ENCODE results near the gene CHST2.

The CHST2 gene

DNA sequence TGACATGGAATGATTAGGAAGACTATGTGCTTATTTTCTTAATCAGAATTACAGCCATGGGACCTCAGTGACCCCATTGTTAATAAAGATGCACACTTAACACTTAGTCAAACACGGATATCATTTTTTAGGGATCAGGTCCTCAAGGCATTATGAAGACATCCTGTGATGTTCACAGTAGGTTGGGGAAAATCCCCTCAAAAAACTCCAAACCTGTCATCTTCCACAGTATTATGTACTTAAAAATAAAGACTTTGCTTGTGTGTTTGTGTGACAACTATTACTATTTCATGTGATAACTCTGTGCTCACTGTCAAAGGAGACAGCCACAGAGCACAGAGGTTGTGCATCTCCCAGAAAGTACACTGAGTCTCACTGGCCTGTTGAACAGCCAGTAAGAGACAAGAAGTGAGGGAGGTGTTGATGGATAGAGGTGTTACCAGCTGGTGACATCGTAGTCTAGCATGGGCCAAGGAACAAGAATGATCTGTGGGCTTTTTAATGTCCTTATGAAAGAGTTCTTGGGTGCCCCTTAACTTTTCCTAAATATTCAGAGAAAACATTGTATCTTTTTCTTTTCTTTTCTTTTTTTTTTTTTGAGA, 18.0 kb downstream of the CHST2 start:
- DNase-seq, result no peak

DNA sequence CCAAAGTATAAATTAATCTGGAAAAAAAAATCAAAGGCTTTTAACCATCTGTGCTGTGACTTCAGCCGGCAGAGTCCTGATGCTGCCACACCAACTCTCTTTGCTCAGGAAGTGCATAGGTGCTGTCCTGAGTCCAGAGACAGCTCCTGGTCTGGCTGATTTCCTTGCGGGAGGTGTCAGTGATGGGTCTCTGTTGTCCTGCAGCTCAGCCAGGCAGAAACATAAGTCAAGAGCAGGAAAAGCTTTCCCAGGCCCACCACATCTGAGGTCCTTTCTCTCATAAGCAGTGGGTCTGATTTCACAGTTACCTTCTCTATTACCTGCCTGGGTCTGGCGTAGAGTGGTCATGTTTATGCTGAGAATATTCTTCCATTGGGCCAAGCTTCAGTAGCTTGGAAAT, 19.4 kb downstream of the CHST2 start:
- no peak for DNase-seq

DNA sequence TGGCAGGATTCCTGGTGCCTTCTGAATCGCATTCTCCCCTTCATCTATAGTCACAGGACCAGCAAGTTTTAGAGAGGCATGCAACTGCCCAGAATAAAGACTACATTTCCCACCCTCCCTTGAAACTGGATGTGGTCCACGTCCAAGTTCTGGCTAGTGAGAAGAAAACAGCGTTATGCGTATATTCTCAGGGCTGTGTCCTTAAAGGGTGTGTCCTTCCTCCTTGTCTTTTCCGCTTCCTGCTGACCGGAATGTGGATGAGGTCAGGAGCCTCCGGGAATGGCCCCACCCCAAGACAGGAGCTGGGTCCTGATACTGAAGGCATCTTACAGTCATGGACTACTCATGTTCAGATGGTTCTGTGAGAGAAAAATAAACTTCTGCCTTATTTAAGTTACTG, 20.2 kb downstream of the CHST2 start:
- no peak for DNase-seq

DNA sequence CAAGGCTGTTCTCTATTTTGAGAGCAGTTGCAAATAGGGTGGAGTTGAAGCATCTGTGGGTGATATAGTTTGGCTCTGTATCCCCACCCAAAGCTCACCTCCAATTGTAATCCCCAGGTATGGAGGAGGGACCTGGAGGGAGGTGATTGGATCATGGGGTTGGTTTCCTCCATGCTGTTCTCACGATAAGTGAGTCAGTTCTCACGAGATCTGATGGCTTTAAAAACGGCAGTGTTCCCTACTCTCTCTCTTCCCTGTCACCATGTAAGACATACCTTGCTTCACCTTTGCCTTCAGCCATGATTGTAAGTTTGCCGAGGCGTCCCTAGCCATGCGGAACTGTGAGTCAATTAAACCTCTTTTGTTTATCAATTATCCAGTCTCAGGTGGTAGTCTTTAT, 21.0 kb downstream of the CHST2 start:
- DNase-seq, result no peak

DNA sequence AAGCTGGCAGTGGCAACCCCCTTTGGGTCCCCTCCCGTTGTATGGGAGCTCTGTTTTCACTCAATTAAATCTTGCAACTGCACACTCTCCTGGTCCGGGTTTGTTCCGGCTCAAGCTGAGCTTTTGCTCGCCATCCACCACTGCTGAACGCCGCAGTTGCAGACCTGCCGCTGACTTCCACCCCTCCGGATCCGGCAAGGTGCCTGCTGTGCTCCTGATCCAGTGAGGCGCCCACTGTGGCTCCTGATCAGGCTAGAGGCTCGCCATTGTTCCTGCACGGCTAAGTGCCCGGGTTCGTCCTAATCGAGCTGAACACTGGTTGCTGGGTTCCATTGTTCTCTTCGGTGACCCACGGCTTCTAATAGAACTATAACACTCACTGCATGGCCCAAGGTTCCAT, 22.8 kb downstream of the CHST2 start:
- no peak for DNase-seq

DNA sequence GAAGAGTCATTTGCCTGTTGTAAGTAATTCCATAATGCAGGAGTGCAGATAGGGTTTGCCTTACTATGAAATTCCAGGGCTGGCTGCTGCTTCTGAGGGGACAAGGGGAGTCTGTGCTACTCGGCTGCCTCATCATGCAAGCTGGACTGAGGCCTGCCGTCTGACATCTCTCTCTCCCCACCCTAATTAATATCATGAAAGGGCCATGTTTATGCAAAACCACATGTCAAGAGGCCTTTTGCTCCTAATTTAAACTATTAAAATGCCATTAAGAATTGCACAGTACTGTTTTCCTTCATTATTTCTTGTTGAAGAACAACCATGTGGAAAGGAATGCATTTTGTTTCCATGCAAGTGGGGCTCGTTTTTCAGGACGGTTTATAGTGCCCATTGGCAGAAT, 26.3 kb downstream of the CHST2 start:
- no peak for DNase-seq

DNA sequence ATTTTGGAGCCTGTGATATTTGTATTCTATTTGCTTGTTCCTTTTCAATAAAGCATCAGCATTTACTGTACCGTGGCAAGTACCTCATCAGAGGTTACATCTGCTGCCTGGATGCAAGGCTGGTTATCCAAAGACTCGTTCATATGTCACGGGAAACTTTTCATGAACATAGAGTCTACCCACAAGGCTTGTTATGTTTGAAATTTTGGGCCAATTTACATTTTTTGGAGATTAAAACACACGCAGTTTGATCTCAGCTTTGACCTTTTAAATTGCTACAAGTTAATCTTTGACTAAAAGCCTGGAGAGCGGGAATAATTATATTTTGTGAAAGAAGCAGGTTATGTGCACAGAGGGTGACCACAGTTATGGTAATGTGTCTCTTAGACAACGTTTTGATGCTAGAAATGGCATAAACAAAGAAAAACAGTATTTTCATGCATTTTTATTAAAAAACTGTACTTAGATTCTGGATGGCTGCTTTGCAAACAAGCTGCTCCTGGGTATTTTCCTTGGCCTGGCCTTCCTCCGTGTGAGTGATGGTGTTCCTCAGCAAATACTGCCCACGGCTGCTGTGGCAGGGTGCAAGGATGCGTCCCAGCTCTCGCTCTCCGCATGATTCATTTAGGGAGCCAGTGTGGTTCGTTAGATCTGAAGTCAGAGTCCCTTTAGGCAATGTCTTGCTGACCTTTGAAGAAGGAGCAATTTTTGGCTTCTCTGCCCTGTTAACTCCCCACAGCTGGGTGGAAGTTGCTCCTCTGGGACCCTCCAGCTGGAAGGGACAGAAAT, 27.1 kb downstream of the CHST2 start:
- no peak for DNase-seq

DNA sequence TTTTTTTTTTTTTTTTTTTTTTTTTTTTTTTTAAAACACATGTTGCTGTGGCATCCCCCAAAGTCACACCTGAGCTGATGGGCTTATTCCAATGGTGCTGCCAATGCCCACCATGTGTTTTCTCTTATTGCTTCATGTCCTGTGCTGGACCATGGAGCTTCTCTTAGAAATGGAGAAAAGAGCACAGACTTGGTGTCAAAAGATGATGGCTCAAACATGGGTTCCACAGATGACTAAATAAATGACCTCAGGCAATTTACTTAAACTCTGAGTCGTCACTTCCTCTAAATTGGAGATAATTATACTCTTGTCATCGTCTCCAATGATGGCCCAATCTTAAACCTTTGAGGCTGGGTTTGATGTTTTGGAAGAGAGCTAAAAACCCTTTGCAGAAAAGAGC, 28.1 kb downstream of the CHST2 start:
- peak; percentile 77 for DNase-seq

DNA sequence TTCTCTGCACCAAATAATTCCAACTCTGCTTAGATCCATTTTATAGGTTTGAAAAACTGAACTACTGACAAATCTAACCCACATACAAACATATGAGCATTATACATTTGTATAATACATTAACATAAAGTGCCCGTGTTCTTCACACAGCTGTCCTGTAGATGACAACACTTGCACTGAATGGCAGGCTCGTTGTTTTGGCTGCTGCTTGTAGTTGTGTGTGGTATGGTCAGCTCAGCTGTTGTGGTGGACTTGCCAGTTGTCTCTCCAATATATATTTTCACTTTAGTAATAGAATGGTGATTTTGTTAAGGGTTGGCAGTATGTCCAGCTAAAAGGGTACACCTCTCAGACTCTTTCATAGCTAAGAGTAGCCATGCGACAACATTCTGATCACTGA, 30.5 kb downstream of the CHST2 start:
- no peak for DNase-seq

DNA sequence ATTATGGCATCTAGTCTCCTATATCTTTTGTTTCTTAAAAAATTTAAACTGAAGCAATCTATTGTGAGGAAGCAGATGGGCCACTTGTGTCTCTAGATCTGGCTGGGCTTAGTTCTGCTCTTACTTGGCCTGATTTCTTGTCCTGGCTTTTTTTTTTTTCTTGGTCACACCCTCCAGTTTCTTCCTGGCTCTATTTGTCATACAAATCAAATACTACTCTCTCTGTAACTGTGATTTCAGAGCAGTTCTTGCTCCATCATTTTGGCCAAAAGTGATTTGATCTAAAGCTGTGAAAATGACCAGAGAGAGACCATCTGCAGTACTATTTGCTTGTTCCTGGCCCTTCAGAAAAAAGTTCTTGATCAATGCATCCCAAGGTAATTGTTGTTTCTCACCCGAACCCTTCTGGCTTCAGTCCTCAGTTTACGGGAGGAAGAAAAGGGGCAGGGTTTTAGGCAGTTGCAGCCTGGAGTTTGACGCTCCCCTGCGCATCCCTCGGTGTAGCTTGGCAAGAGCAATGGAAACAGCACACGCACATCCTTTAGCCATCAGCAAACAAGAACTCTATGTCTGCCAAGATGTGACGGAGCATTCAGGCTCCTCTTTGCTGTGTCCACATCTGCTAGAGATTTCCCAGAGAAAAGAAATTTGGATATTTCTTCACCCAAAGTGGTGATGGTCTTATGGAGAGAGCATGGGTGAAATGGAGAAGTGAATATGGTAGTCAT, 31.6 kb downstream of the CHST2 start:
- DNase-seq, result peak; percentile 40

DNA sequence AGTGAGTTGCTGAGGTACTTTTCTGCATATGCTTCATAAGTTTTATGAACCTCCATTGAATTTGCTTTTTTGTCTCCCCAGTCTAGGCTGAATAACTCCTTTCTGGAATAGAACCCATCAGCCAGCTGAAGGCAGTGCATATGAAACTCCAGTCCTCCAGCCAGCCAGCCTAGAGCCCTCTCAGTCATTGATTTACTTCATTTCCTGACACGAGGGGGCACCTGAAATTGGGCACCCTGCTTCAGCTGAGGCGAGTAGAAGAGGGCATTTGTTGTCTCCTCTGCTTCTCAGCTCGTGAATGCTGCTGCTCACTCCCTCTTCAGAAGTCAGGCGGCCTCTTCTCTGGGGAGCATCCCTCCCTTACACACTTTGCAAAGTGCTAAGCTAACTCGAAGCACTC, 32.5 kb downstream of the CHST2 start:
- DNase-seq, result no peak

DNA sequence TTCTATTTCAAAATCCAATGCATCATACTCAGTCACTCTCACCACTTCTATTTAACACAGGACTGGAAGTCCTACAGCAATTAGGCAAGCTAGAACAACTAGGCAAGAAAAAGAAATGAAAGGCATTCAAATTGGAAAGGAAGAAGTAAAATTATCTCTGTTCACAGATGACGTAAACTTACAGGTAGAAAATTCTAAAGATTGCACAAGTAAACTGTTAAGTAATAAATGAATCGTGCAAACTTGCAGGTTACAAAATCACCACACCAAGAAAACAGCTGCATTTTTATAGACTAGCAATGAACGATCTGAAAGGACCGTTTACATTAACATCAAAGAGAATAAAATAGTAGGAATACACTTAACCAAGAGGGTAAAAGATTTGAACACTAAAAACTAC, 36.2 kb downstream of the CHST2 start:
- DNase-seq, result peak; percentile 18

DNA sequence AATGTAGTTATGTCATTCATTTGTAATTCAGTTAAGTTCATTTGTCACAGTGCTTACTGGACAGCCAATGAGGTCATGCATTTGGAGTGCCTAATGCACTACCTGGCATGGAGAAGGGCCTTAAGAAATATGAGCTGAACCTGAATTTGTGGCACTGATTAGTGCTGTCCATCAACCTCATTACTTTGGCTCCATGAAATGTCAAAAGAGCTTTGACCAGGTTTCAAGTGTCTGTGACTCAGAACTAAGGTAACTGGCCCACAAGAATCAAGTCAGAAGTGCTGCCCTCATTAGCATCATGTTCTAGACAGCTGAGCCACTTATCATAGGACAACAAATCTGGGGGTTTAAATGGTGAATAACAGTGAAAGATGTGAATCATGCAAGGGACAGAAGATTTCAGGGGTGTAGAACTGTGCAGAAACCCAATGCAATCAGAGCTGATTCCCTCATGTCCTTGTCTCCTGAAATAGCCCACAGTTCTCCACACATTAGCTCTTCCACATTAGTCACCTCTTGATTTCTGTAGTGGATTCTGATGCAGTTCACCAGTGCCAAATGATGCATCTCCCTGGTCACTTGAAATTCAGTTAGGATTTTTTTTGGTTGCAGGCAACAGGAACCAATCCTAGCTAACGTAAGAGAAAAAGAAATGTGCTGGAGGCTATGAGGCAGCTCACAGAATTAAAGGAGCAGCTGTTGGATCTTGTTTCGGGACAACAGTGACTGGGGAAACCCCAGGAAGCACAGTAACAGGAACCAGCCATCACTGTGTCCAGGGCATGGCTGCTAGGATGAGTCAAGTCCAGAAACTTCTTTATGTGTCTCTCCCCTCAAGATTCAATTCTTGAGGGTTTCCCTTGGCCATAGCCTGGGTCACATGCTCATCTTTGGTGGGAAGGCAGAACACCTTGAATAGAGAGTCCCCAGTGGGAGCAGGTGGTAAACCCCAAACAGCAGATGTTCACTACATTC, 38.7 kb downstream of the CHST2 start:
- peak; percentile 84 for DNase-seq

DNA sequence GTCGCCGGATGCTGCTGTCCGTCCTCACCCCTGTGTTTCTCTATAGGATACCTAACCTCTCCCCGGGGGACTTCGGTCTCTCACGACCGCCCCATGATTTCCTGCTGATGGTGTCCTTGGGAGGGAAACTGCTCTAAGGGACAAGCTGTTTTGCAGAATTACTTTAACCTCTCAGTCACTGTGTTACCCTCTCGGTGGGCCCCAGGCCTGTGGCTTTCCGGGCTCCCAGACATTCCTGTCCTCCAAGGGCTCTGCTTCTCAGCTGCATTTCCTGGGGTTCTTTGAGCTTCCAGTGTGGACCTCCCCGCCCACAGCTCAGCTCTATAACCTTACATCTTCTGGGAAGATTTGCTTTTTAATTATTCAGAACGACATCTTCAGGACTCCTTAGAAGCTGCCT, 40.9 kb downstream of the CHST2 start:
- no peak for DNase-seq

DNA sequence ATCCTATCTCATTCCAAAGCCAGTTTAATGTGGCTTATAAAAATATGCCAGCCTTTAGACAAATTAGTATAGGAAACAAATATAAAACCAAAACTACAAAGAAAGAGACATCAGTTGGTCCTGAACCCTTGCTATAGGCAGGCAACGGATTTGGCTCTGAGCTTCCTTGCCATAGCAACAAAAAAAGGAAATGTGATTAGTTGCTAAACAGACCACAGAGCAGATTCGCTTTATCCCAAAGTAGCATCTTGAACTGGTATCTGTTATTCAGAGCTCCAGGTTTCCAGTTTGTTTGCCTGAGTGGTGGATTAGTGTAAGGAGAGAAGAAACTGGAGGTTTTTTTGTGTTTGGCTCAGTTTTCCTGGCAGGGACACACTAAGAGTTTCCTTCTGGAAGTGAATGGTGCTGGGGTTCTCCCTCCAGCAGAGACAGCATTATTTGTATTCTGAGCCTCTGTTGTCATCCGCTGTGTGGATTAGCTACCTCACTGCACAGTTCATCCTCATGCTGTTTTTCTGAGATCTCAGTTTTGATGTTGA, 44.1 kb downstream of the CHST2 start:
- DNase-seq, result peak; percentile 56

DNA sequence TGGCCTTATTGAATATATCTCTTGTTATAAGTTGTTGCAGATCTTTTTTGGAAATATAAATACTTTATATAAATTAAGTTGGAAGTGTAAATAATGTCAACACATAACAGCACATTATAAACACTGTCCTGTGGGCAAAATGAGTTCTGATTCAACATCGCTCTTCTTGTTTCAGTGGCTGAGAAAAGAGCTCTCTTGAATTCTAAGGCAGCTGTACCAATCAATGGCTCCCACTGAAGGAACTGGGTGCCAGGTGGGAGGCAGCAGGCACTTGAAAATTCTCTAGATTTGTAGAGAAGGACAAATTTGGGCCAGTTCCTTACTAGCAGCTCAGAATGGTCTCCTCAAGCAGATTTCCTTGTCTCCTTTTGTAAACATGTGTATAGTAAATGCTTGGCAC, 45.6 kb downstream of the CHST2 start:
- no peak for DNase-seq

DNA sequence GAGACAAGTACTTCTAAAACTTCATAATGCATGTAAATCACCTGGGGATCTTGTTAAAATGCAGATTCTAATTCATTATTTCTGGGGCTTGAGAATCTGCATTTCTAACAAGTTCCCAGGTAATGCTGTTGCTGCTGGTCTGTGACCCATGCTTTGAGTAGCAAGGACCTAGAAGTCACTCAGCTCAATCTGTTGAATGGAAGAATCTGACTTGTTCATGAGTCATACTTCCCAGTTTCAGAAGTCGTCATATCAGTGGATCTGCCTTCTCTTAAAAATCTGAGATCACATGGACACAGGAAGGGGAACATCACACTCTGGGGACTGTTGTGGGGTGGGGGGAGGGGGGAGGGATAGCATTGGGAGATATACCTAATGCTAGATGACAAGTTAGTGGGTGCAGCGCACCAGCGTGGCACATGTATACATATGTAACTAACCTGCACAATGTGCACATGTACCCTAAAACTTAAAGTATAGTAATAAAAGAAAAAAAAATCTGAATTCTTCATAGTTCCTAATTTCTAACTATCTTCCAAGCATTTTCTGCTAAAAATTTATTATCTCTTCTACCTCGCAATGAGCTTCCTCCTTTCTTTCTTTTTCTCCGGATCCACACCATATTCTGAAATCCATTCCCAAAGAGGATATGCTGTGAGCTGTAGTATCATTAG, 46.2 kb downstream of the CHST2 start:
- DNase-seq, result peak; percentile 92

DNA sequence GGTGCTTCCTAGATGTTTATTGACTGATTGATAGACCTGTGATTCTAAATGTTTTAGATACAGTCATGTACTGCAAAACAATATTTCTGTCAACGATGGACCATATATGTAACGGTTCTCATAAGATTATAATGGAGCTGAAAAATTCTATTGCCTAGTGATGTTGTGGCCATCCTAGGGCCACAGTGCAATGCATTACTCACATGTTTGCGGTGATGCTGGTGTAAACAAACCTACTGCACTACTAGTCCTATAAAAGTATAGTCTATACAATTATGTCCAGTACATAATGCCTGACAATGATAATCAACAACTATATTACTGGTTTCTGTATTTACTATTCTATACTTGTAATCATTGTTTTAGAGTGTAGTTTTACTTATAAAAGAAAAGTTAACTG, 46.8 kb downstream of the CHST2 start:
- DNase-seq, result no peak

DNA sequence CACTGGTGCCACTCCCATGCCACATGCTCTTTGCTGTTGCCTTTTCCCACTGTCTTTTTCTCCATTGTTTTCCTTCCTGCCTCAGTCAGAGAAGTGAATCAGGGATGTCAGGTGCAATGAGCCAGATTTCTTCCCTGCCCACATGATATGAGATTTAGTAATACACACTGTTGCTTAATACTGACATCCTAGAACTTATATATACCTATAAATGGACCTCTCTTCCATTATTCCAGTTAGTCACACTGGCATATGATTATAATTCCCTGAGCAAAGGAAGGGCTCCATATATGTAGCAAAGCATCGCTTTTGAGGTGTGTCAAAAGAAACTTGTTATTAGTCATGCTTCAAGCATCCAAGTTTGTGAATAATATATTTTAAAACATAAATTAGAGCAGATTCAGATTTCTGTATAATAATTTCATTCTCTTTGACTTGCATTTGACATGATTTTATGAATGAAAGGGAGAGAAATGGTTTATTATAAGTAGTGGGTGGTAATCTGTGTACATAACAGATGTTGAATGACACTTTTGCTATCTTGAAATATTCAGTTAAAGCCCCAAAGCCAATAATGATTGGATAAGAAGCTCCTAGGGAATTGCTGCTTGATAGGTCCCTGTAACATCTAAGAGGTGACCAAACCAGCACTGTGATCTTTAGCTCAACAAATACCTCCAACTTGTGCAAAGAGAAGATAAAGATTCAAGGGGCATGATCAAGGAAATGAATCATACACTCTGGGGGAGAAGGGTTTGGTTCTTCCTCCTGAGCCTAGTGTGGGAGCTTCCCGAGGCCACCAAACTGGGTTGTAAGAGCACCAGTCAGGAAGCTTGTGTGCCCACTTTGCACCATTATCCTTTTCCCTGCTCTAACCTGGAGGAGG, 48.6 kb downstream of the CHST2 start:
- peak; percentile 48 for DNase-seq

DNA sequence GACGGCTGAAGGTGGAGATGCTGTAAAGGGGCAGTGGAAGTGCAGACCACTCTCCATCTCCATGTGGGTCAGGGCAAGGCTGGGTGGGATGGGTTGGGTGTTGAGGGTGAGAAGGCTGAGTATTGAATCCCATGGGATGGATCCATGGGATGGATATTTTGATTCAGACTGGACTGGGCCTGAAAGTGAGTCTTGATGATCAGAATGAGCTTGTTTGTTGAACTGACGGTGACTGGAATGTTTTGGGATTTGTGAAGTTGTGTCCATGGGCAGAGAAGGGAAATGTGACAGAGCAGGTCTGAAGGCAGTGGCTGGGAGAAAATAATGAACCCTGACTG, 49.3 kb downstream of the CHST2 start:
- no peak for DNase-seq

DNA sequence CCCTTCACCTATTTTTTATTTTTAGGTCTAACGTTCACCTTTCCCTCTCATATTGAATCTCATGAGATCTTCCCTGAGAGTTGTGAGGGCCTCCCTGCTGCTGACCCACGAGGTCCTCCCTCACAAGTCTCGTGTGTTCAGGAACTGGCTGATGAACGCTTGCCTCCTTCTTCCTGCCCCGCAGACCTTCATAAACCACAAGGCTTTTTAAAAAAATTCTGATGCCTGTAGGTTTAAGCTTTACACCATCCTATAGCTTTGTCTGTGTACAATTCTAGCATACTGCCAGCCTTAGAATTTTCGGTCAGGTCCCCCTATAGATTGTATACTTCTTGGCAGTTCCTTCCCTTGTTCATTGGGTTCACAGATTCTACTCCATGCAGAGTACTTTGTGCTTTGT, 50.5 kb downstream of the CHST2 start:
- DNase-seq, result no peak

Measured in inflammatory macrophage treated with lipopolysaccharide for 4 hours (primary cell).